Right lobe of liver (tissue), 6 donors: ENCODE results near the gene SLC35C1. TPM values are rescaled to one million over a fixed set of nuclear protein-coding genes. Genes with fewer than 3 reads are reported as not detected.

ENCODE experiments used
- ATAC-seq, 4 donors: fragments of 200-7000 bp; cut with Tn5 transposase; one replicate each; pipeline ENCODE4 v1.9.1; 2020; ENCODE audit warnings: mild to moderate bottlenecking in 4 of 4, moderate library complexity in 4 of 4
- DNase-seq, 3 donors: peaks; one replicate each; pipeline ENCODE4 v3.0.0-alpha.2; 2020
- H3K27ac ChIP-seq, 3 donors: fragments of 200-600 bp; one replicate each; pipeline ENCODE4 v1.8.0; 2022
- H3K27me3 ChIP-seq, 2 donors: fragments of 200-600 bp; one replicate each; pipeline ENCODE4 v1.8.0; 2022
- H3K36me3 ChIP-seq, 4 donors: fragments of 200-600 bp; sonication (generic) in 1 of 4; one replicate each; pipeline versions ENCODE4 v1.5.1 to v1.8.0; 2017 to 2022; ENCODE audit warnings: control low read depth in 1 of 4
- H3K4me1 ChIP-seq, 4 donors: fragments of 200-600 bp; sonication (generic) in 1 of 4; one replicate each; pipeline versions ENCODE4 v1.5.1 to v1.8.0; 2017 to 2022; ENCODE audit warnings: control low read depth in 1 of 4
- H3K4me3 ChIP-seq, 3 donors: fragments of 200-600 bp; one replicate each; pipeline ENCODE4 v1.8.0; 2022
- H3K9me3 ChIP-seq, 4 donors: fragments of 200-600 bp; sonication (generic) in 1 of 4; one replicate each; pipeline versions ENCODE4 v1.5.1 to v1.8.0; 2017 to 2022; ENCODE audit warnings: control low read depth in 1 of 4
- CTCF ChIP-seq, 4 donors: fragments of 200-600 bp in 3 of 4; fragments of 450-650 bp in 1 of 4; IDR thresholded peaks; one replicate each; pipeline versions ENCODE4 v1.5.1 to v1.8.0; 2016 to 2022; ENCODE audit warnings: antibody characterized with exemption in 4 of 4, mild to moderate bottlenecking in 2 of 4
- POLR2A ChIP-seq: fragments of 450-650 bp; IDR thresholded peaks from one replicate; pipeline ENCODE4 v1.6.1; 2017; ENCODE audit warnings: antibody characterized with exemption, mild to moderate bottlenecking
- WGBS: methylation state at CpG from one replicate; pipeline ENCODE4 v1.1.6; 2018; ENCODE audit warnings: low coverage, low lambda C conversion rate; ENCODE audit not compliant: insufficient coverage; ENCODE audit errors: missing lambda C conversion rate; 5-methylcytosine and 5-hydroxymethylcytosine counted together
- intact Hi-C, 2 donors: fragments of 100-400 bp; cut with DNase I; formaldehyde crosslinking; loops; one replicate each; pipeline versions ENCODE4 v1.11.2 to v1.14.1; 2022
- total RNA-seq, 6 experiments: library from RNA; depleted of rRNA in 2 of 6; stranded (reverse); fragments of >200 nt in 2 of 6; fragmentation: NEBNext Ultra II Directional in 3 of 6; extraction: Animal tissue kit (Norgen Biotek cat#: 25700) in 3 of 6; gene quantifications; one replicate each; pipeline versions ENCODE4 v1.1.0 to v1.2.4, GENCODE V29; 2016 to 2023
- donor health status: DM: no; HTN: yes; CAD: no.
- donor health status: DM: no; HTN: no; CAD: no.
- donor health status: DM: no; HTN: no; CAD: no.
- donor health status: DM: no; HTN: yes; CAD: no.
- donor health status: DM: no; HTN: yes; CAD: no.

The SLC35C1 gene
- total RNA-seq, 6 experiments from 2014 or later = 11.6 to 134 (median 83.9) TPM

DNA sequence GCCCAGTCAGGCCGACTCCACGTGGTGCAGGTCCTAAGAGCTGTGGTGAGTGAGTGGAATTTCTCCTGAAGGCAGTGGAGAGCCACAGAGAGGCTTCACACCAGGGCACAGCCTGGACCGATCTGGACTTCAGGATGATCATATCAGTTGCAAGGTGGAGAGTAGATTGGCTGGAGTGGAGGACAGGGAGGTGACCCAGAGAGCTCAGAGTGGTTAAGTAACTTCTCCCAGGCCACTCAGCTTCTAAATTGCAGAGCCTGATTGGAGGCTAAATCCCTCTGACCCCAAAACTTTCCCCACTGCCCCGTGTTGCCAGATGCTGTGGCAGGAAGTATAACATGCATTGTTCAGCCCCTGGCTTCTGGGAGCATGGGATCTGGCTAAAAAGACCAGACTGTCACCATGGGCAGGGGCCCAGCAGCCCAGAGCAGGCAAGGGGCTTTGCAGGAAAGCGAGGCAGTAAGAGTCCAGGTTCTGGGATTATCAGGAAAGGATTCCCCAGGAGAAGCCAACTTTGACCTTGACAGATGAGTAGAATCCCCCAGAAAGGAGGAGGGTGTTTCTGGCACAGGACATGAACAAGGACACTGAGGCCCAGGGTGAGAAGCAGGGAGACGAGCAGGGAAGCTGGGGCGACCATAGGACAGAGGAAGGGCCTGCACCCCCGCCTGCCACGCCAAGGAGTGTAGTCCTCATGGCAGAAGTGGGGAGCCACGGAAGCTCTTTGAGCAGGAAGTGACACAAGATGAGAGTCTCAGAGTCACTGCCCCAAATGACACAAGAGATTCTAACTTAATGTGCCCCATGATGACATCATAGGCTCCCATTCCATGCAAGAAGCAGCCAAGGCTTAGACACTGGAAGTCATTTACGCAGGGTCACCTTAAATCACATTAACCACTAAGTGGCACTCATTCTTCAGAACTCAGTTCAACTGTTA lies 4.8 kb downstream of the SLC35C1 start:
- Histone ChIP-seq H3K4me1 (peaks cover 0 to 31% (median 14%) of the 10 kb centered on the region in 4 donors), H3K4me3 (no peak overlapping the region), H3K27me3 (no peaks in the 10 kb centered on the region), H3K27ac (no peak overlapping the region), H3K36me3 (peaks cover 4 to 36% (median 21%) of the 10 kb centered on the region in 4 donors), H3K9me3 (no peaks in the 10 kb centered on the region)
- WGBS = 76% methylated on average over 8 of the region's 11 CpGs
- DNase-seq (no peak), ATAC-seq (no peak)
- intact Hi-C loops = no loop called here
- TF ChIP-seq POLR2A = no peak

DNA sequence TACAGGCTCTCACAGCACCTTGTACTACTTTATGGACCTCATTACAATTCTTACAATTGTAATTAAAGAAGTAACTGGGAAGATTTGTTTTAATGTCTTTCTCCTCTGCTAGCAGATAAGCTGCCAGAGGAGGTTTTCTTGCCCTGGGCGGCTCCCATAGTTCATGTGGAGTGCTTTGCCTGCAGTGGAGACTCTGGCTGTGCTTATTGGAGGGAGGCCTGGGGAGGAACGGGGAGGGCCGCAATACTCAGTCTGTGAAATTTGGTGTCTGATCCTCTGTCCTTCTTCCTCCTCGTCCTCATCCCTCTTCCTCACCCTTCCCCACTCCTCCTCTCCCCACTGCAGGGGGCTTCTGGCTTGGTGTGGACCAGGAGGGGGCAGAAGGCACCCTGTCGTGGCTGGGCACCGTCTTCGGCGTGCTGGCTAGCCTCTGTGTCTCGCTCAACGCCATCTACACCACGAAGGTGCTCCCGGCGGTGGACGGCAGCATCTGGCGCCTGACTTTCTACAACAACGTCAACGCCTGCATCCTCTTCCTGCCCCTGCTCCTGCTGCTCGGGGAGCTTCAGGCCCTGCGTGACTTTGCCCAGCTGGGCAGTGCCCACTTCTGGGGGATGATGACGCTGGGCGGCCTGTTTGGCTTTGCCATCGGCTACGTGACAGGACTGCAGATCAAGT lies 5.6 kb downstream of the SLC35C1 start:
- H3K4me3 ChIP-seq = no peak overlapping the region
- no peak for TF ChIP-seq POLR2A
- peaks cover 0 to 30% (median 14%) of the 10 kb centered on the region in 4 donors for H3K4me1 ChIP-seq
- WGBS = 90% methylated on average over 18 of the region's 23 CpGs
- no peaks in the 10 kb centered on the region for H3K27me3 ChIP-seq
- peaks cover 4 to 36% (median 21%) of the 10 kb centered on the region in 4 donors for H3K36me3 ChIP-seq
- no peaks in the 10 kb centered on the region for H3K9me3 ChIP-seq
- DNase-seq (no peak), ATAC-seq (no peak)
- H3K27ac ChIP-seq = no peak overlapping the region
- intact Hi-C loops = no loop called here

DNA sequence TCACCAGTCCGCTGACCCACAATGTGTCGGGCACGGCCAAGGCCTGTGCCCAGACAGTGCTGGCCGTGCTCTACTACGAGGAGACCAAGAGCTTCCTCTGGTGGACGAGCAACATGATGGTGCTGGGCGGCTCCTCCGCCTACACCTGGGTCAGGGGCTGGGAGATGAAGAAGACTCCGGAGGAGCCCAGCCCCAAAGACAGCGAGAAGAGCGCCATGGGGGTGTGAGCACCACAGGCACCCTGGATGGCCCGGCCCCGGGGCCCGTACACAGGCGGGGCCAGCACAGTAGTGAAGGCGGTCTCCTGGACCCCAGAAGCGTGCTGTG lies 6.1 kb downstream of the SLC35C1 start:
- H3K4me3 ChIP-seq = no peak overlapping the region
- ATAC-seq = no peak
- intact Hi-C loops = no loop called here
- WGBS = no CpG with 5 or more reads among the region's 17 CpGs
- peaks cover 0 to 27% (median 12%) of the 10 kb centered on the region in 4 donors for H3K4me1 ChIP-seq
- H3K36me3 ChIP-seq = peaks cover 4 to 36% (median 21%) of the 10 kb centered on the region in 4 donors
- TF ChIP-seq POLR2A = no peak
- no peak for TF ChIP-seq CTCF (IDR thresholded peaks at IDR 0.05)
- H3K27me3 ChIP-seq = no peaks in the 10 kb centered on the region
- H3K27ac ChIP-seq = no peak overlapping the region
- no peak for DNase-seq
- H3K9me3 ChIP-seq = no peaks in the 10 kb centered on the region

- intact Hi-C loops = no loop called here
- peaks cover 4 to 31% (median 21%) of the 10 kb centered on the region in 4 donors for H3K36me3 ChIP-seq
- no peaks in the 10 kb centered on the region for H3K27me3 ChIP-seq
- H3K4me3 ChIP-seq = no peak overlapping the region
- H3K4me1 ChIP-seq = peaks cover 0 to 21% (median 9%) of the 10 kb centered on the region in 4 donors
- no peak for DNase-seq
- TF ChIP-seq CTCF (IDR thresholded peaks at IDR 0.05) = no peak
- TF ChIP-seq POLR2A = no peak
- H3K27ac ChIP-seq = no peak overlapping the region
- 83% methylated on average over 2 of the region's 8 CpGs for WGBS
- no peaks in the 10 kb centered on the region for H3K9me3 ChIP-seq
- peak in 1 of 4 donors; percentile 1 for ATAC-seq
These were observed 6.8 kb downstream of the SLC35C1 start for GRCh38 chr11:45811571-45812290.
